ENCODE results near the gene PLA2G4E.

Gene PLA2G4E

DNA sequence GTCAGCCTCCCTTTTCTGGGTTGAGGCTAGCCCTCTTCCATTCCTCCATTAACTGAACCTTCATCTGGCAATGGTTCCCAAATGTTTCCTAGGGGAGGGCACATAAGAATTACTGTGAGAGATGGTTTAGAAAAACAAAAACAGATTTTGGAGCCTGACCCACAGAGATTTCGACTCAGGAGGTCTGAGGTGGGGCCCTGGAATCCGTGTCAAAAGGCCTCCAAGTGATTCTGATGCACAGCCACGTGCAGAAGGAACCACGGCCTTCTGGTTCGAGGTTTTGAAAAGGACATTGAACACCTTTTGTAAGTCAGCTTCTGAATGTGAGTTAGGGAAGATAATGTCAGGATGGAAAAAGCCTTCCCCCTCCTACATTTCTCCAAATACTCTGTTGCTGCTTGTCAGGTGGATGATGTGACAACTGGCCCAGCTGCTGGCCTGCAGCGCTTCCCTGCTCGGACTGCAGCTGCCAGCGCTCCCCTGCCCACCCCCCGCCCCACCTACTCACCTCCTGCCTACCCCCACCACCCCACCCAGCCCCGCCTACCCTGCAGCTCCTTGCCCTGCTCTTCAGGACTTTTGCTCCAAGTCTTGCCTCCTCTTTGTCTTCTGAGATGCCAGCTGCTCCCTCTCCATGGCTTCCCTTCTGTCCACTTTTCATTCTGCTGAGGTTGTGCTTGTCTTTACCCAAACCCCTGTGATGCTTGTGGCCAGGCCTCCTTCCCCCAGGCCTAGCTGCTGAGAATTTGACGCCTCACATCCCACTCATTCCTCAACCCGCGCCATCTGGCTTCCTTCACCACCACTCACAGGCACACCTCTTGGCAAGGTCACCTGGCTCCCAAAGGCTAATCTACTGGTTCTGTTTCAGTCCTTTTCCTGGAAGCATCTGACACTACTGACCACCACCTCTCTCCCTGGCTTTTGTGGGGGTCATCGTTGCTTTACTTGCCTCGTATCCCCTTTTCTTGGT is 55.1 kb downstream of the PLA2G4E start:
- 93% methylated on average over 14 of the region's 15 CpGs for WGBS
- Histone ChIP-seq H3K4me1 (ENCODE audit: control insufficient read depth, insufficient read depth, low read depth, low read length) (peaks cover 25% of the 10 kb centered on the region), H3K4me2 (ENCODE audit: low read length, poor library complexity, severe bottlenecking) (no peak overlapping the region), H3K27ac (ENCODE audit: low read length, poor library complexity, severe bottlenecking) (peak overlapping the region; percentile 11), H2BK12ac (ENCODE audit: low read length in 2 of 2) (no peak overlapping the region), H2AFZ (ENCODE audit: low read depth, low read length) (no peak overlapping the region), H3K27me3 (ENCODE audit: control insufficient read depth in 1 of 2, insufficient read depth in 1 of 2, low read length in 2 of 2) (no peaks in the 10 kb centered on the region), H3K9me3 (ENCODE audit: control insufficient read depth, low read length) (no peaks in the 10 kb centered on the region), H3K23ac (ENCODE audit: low read length in 2 of 2) (no peak overlapping the region), H2AK5ac (ENCODE audit: low read length, severe bottlenecking) (peak overlapping the region; percentile 94), H2BK120ac (ENCODE audit: low read depth, low read length) (no peak overlapping the region), H4K8ac (ENCODE audit: low read length) (no peak overlapping the region), H4K91ac (ENCODE audit: low read length) (no peak overlapping the region), H2BK15ac (ENCODE audit: low read depth, poor library complexity, severe bottlenecking) (no peak overlapping the region), H3K4me3 (ENCODE audit: insufficient read depth in 1 of 2, low read depth in 1 of 2, low read length in 2 of 2) (no peak overlapping the region), H3K14ac (ENCODE audit: low read length in 2 of 2) (no peak overlapping the region), H2BK5ac (ENCODE audit: low read depth, low read length, poor library complexity, severe bottlenecking) (no peak overlapping the region), H3K36me3 (ENCODE audit: control insufficient read depth in 1 of 2, insufficient read depth in 2 of 2, low read depth in 1 of 2, low read length in 2 of 2) (peaks cover 0 to 13% of the 10 kb centered on the region in 2 experiments), H3K79me1 (replicated peaks; ENCODE audit: low read length, poor library complexity, severe bottlenecking) (no peaks in the 10 kb centered on the region), H3K4ac (ENCODE audit: low read depth in 1 of 2, low read length in 2 of 2) (no peak overlapping the region), H3K9ac (ENCODE audit: low read length) (no peak overlapping the region), H3K18ac (ENCODE audit: low read depth in 1 of 2, low read length in 2 of 2) (no peak overlapping the region)
- no peak for DNase-seq

DNA sequence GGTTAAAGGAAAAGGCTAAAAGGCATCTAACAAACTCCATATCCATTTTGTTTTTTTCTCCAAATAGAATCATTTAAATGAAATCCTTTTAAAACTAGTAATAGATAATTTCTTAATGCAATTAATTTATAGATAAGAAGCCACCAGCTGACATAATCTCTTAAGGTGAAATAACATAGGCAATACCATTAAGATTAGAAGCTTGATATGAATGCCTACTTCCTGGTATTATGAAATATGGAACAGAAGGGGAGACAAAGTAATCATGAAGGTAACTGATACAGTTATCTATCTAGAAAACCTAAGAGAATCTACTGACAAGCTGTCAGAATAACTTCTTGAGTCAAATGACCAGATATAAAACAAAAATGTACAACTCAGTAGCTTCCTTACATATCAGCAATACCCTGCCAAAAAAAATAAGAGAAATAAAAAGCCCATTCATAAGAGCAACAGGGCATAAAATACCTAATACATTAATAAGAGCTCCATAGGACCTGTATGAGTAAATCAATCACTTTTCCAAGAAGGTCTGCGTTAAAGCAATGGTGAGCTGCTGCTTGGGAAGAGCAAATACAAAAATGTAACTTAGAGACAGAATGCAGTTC is 59.1 kb downstream of the PLA2G4E start:
- Histone ChIP-seq H4K8ac (ENCODE audit: low read length) (no peak overlapping the region), H3K27ac (ENCODE audit: low read length, poor library complexity, severe bottlenecking) (peak overlapping the region; percentile 96), H2BK12ac (ENCODE audit: low read length in 2 of 2) (no peak overlapping the region), H3K4ac (ENCODE audit: low read depth in 1 of 2, low read length in 2 of 2) (no peak overlapping the region), H2BK15ac (ENCODE audit: low read depth, poor library complexity, severe bottlenecking) (no peak overlapping the region), H3K23ac (ENCODE audit: low read length in 2 of 2) (no peak overlapping the region), H3K14ac (ENCODE audit: low read length in 2 of 2) (no peak overlapping the region), H3K27me3 (ENCODE audit: control insufficient read depth in 1 of 2, insufficient read depth in 1 of 2, low read length in 2 of 2) (no peaks in the 10 kb centered on the region), H3K18ac (ENCODE audit: low read depth in 1 of 2, low read length in 2 of 2) (no peak overlapping the region), H4K91ac (ENCODE audit: low read length) (no peak overlapping the region), H3K4me3 (ENCODE audit: insufficient read depth in 1 of 2, low read depth in 1 of 2, low read length in 2 of 2) (no peak overlapping the region), H3K9ac (ENCODE audit: low read length) (no peak overlapping the region), H2BK120ac (ENCODE audit: low read depth, low read length) (no peak overlapping the region), H3K36me3 (ENCODE audit: control insufficient read depth in 1 of 2, insufficient read depth in 2 of 2, low read depth in 1 of 2, low read length in 2 of 2) (peaks cover 0 to 19% of the 10 kb centered on the region in 2 experiments), H3K79me1 (replicated peaks; ENCODE audit: low read length, poor library complexity, severe bottlenecking) (no peaks in the 10 kb centered on the region), H2BK5ac (ENCODE audit: low read depth, low read length, poor library complexity, severe bottlenecking) (no peak overlapping the region), H2AK5ac (ENCODE audit: low read length, severe bottlenecking) (no peak overlapping the region), H3K4me1 (ENCODE audit: control insufficient read depth, insufficient read depth, low read depth, low read length) (peaks cover 31% of the 10 kb centered on the region), H3K4me2 (ENCODE audit: low read length, poor library complexity, severe bottlenecking) (peak overlapping the region; percentile 19), H3K9me3 (ENCODE audit: control insufficient read depth, low read length) (no peaks in the 10 kb centered on the region), H2AFZ (ENCODE audit: low read depth, low read length) (no peak overlapping the region)
- no peak for DNase-seq
- WGBS: 82% methylated on average over 1 of the region's 1 CpG

DNA sequence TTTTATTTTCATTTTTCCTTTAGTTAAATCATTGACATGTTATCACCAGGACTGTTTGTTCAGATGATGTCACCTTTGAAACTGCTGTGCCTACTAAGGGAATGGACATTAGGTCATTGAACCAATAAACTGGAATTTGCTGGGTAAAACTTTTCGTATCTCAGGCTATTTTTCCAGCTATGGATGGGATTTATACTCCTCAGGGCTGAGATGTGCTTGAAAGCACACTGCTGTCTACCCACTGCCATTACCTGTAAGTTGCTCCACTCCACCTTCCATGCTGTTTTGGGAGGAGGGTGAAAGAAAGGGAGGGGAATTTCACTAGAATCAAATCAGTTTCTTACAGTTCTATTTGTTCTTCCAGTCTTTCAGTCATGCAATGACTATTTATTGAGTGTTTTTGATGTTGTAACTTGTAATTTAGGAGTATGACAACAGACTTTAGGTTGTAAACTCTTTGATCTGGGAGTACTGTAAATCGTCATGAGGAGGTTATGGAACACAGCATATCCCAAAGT is 59.8 kb downstream of the PLA2G4E start:
- peaks cover 27% of the 10 kb centered on the region for H3K4me1 ChIP-seq (ENCODE audit: control insufficient read depth, insufficient read depth, low read depth, low read length)
- no peak overlapping the region for H3K9ac ChIP-seq (ENCODE audit: low read length)
- WGBS: 60% methylated on average over 2 of the region's 2 CpGs
- H3K27ac ChIP-seq (ENCODE audit: low read length, poor library complexity, severe bottlenecking): peak overlapping the region; percentile 96
- DNase-seq: no peak
- no peak overlapping the region for H3K4me3 ChIP-seq (ENCODE audit: insufficient read depth in 1 of 2, low read depth in 1 of 2, low read length in 2 of 2)
- no peak overlapping the region for H2BK120ac ChIP-seq (ENCODE audit: low read depth, low read length)
- no peak overlapping the region for H2AFZ ChIP-seq (ENCODE audit: low read depth, low read length)
- no peak overlapping the region for H2BK12ac ChIP-seq (ENCODE audit: low read length in 2 of 2)
- no peak overlapping the region for H3K4ac ChIP-seq (ENCODE audit: low read depth in 1 of 2, low read length in 2 of 2)
- peaks cover 0 to 16% of the 10 kb centered on the region in 2 experiments for H3K36me3 ChIP-seq (ENCODE audit: control insufficient read depth in 1 of 2, insufficient read depth in 2 of 2, low read depth in 1 of 2, low read length in 2 of 2)
- no peaks in the 10 kb centered on the region for H3K79me1 ChIP-seq (replicated peaks; ENCODE audit: low read length, poor library complexity, severe bottlenecking)
- peak overlapping the region; percentile 74 for H2AK5ac ChIP-seq (ENCODE audit: low read length, severe bottlenecking)
- no peak overlapping the region for H4K91ac ChIP-seq (ENCODE audit: low read length)
- H3K9me3 ChIP-seq (ENCODE audit: control insufficient read depth, low read length): no peaks in the 10 kb centered on the region
- no peak overlapping the region for H2BK15ac ChIP-seq (ENCODE audit: low read depth, poor library complexity, severe bottlenecking)
- peak overlapping the region in 1 of 2 experiments; percentile 70 for H3K18ac ChIP-seq (ENCODE audit: low read depth in 1 of 2, low read length in 2 of 2)
- H3K4me2 ChIP-seq (ENCODE audit: low read length, poor library complexity, severe bottlenecking): no peak overlapping the region
- no peak overlapping the region for H3K14ac ChIP-seq (ENCODE audit: low read length in 2 of 2)
- no peak overlapping the region for H4K8ac ChIP-seq (ENCODE audit: low read length)
- H3K23ac ChIP-seq (ENCODE audit: low read length in 2 of 2): no peak overlapping the region
- H2BK5ac ChIP-seq (ENCODE audit: low read depth, low read length, poor library complexity, severe bottlenecking): peak overlapping the region; percentile 75
- no peaks in the 10 kb centered on the region for H3K27me3 ChIP-seq (ENCODE audit: control insufficient read depth in 1 of 2, insufficient read depth in 1 of 2, low read length in 2 of 2)

DNA sequence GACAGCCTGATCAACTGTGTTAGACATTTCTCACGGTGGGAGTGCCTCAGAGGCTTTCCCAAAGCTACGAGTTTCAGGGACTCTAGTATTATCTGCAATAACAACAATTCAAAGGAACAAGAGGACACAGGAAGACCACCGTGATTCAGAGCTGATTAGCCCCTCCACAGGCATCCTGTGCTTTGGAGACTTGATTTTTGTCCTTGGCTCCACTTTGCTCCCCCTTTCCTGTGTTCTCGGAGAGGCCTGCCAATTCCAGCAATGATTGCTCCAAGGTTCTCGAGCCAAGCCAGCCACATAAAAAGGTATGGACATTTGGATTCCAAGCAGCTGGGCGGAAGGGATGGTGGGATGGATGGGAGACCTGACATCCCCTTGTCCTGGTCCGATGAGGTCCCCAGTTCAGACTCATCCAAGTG is 62.8 kb downstream of the PLA2G4E start:
- no peak overlapping the region for H3K4ac ChIP-seq (ENCODE audit: low read depth in 1 of 2, low read length in 2 of 2)
- H2BK5ac ChIP-seq (ENCODE audit: low read depth, low read length, poor library complexity, severe bottlenecking): no peak overlapping the region
- peak overlapping the region in 1 of 2 experiments; percentile 24 for H3K18ac ChIP-seq (ENCODE audit: low read depth in 1 of 2, low read length in 2 of 2)
- no peak overlapping the region for H3K9ac ChIP-seq (ENCODE audit: low read length)
- no peak overlapping the region for H2BK120ac ChIP-seq (ENCODE audit: low read depth, low read length)
- H2AK5ac ChIP-seq (ENCODE audit: low read length, severe bottlenecking): peak overlapping the region; percentile 63
- H2BK12ac ChIP-seq (ENCODE audit: low read length in 2 of 2): peak overlapping the region in 1 of 2 experiments; percentile 43
- WGBS: 72% methylated on average over 7 of the region's 7 CpGs
- no peak for DNase-seq
- H3K4me2 ChIP-seq (ENCODE audit: low read length, poor library complexity, severe bottlenecking): no peak overlapping the region
- peaks cover 25% of the 10 kb centered on the region for H3K4me1 ChIP-seq (ENCODE audit: control insufficient read depth, insufficient read depth, low read depth, low read length)
- H4K8ac ChIP-seq (ENCODE audit: low read length): peak overlapping the region; percentile 42
- peaks cover 3% of the 10 kb centered on the region for H3K79me1 ChIP-seq (replicated peaks; ENCODE audit: low read length, poor library complexity, severe bottlenecking)
- no peak overlapping the region for H3K4me3 ChIP-seq (ENCODE audit: insufficient read depth in 1 of 2, low read depth in 1 of 2, low read length in 2 of 2)
- no peak overlapping the region for H2AFZ ChIP-seq (ENCODE audit: low read depth, low read length)
- H3K14ac ChIP-seq (ENCODE audit: low read length in 2 of 2): no peak overlapping the region
- no peak overlapping the region for H2BK15ac ChIP-seq (ENCODE audit: low read depth, poor library complexity, severe bottlenecking)
- H3K9me3 ChIP-seq (ENCODE audit: control insufficient read depth, low read length): no peaks in the 10 kb centered on the region
- H3K36me3 ChIP-seq (ENCODE audit: control insufficient read depth in 1 of 2, insufficient read depth in 2 of 2, low read depth in 1 of 2, low read length in 2 of 2): peaks cover 9 to 24% of the 10 kb centered on the region in 2 experiments
- H3K27ac ChIP-seq (ENCODE audit: low read length, poor library complexity, severe bottlenecking): no peak overlapping the region
- H4K91ac ChIP-seq (ENCODE audit: low read length): no peak overlapping the region
- H3K27me3 ChIP-seq (ENCODE audit: control insufficient read depth in 1 of 2, insufficient read depth in 1 of 2, low read length in 2 of 2): no peaks in the 10 kb centered on the region
- H3K23ac ChIP-seq (ENCODE audit: low read length in 2 of 2): no peak overlapping the region

All from mesenchymal stem cell (in vitro differentiated cells and primary cell).